Activated T-cell treated with anti-CD3 and anti-CD28 coated beads, Interleukin-2, amount 50 U/mL, for 4 hours (primary cell): ENCODE measurements around the gene TAS2R13. TPM values are rescaled to one million over a fixed set of nuclear protein-coding genes. Genes with fewer than 3 reads are reported as not detected.

Source experiments
- ATAC-seq, 2 donors: fragments of 200-7000 bp; cut with Tn5 transposase; one replicate each; pipeline ENCODE4 v1.10.0; 2021
- DNase-seq: peaks from one replicate; pipeline ENCODE4 v3.0.0-alpha.2; 2020
- H3K27me3 Mint-ChIP-seq: one replicate; pipeline ENCODE4 v1.8.0; 2021; ENCODE audit warnings: low read depth, mixed read lengths
- H3K36me3 Mint-ChIP-seq: one replicate; pipeline ENCODE4 v1.8.0; 2022; ENCODE audit warnings: mixed read lengths; ENCODE audit not compliant: insufficient read depth
- H3K4me1 Mint-ChIP-seq: one replicate; pipeline ENCODE4 v1.8.0; 2021; ENCODE audit warnings: low read depth, mixed read lengths
- H3K4me3 Mint-ChIP-seq: one replicate; pipeline ENCODE4 v1.8.0; 2021; ENCODE audit warnings: mild to moderate bottlenecking, moderate library complexity, mixed read lengths
- H3K9me3 Mint-ChIP-seq: one replicate; pipeline ENCODE4 v1.8.0; 2021; ENCODE audit warnings: mixed read lengths
- total RNA-seq, 3 donors: library from RNA; stranded (reverse); gene quantifications; one replicate each; pipeline ENCODE4 v1.2.1, GENCODE V29; 2021

The TAS2R13 gene
- total RNA-seq, 3 donors from 2014 or later: 0.19 to 0.26 (median 0.23) TPM

- Mint-ChIP-seq H3K9me3 (peaks cover 35% of the 10 kb centered on the region), H3K4me1 (no peaks in the 10 kb centered on the region), H3K27me3 (no peaks in the 10 kb centered on the region), H3K4me3 (no peak overlapping the region), H3K36me3 (peaks cover 25% of the 10 kb centered on the region)
- DNase-seq: no peak
- ATAC-seq: no peak
Measured at GRCh38 chr12:10901427-10901826, 7.9 kb downstream of the TAS2R13 start.

- Mint-ChIP-seq H3K4me3 (no peak overlapping the region), H3K27me3 (no peaks in the 10 kb centered on the region), H3K36me3 (peaks cover 25% of the 10 kb centered on the region), H3K4me1 (no peaks in the 10 kb centered on the region), H3K9me3 (peaks cover 34% of the 10 kb centered on the region)
- no peak for ATAC-seq
- no peak for DNase-seq
Measured at GRCh38 chr12:10900972-10901371, 8.4 kb downstream of the TAS2R13 start.

- Mint-ChIP-seq H3K27me3 (no peaks in the 10 kb centered on the region), H3K4me3 (no peak overlapping the region), H3K4me1 (no peaks in the 10 kb centered on the region), H3K36me3 (peaks cover 25% of the 10 kb centered on the region), H3K9me3 (peaks cover 34% of the 10 kb centered on the region)
- no peak for ATAC-seq
- DNase-seq: no peak
Measured at GRCh38 chr12:10900530-10900929, 8.8 kb downstream of the TAS2R13 start.

- Mint-ChIP-seq H3K27me3 (no peaks in the 10 kb centered on the region), H3K9me3 (peaks cover 3% of the 10 kb centered on the region), H3K4me3 (no peak overlapping the region), H3K4me1 (no peaks in the 10 kb centered on the region), H3K36me3 (peaks cover 25% of the 10 kb centered on the region)
- DNase-seq (no peak), ATAC-seq (no peak)
Measured at GRCh38 chr12:10896854-10897253, 12.5 kb downstream of the TAS2R13 start.

GRCh38 chr12:10891937-10892336 lies 17.4 kb downstream of the TAS2R13 start:
- peaks cover 31% of the 10 kb centered on the region for H3K36me3 Mint-ChIP-seq
- H3K9me3 Mint-ChIP-seq: no peaks in the 10 kb centered on the region
- DNase-seq (no peak), ATAC-seq (no peak)
- H3K27me3 Mint-ChIP-seq: no peaks in the 10 kb centered on the region
- H3K4me1 Mint-ChIP-seq: no peaks in the 10 kb centered on the region
- no peak overlapping the region for H3K4me3 Mint-ChIP-seq

- DNase-seq: no peak
- Mint-ChIP-seq H3K9me3 (no peaks in the 10 kb centered on the region), H3K4me3 (no peak overlapping the region), H3K4me1 (no peaks in the 10 kb centered on the region), H3K27me3 (no peaks in the 10 kb centered on the region), H3K36me3 (peaks cover 27% of the 10 kb centered on the region)
- no peak for ATAC-seq
Measured at GRCh38 chr12:10889226-10889625, 20.1 kb downstream of the TAS2R13 start.

GRCh38 chr12:10884086-10884725 lies 25.2 kb downstream of the TAS2R13 start, which contains the start of gene PRH1:
PRH1 (minus strand) TSS chr12:10884255; CDS start chr12:10884217, 38 bp downstream.
- Mint-ChIP-seq H3K27me3 (no peaks in the 10 kb centered on the region), H3K9me3 (no peaks in the 10 kb centered on the region)

GRCh38 chr12:10873378-10873777 lies 36.0 kb downstream of the TAS2R13 start:
- no peak for ATAC-seq
- Mint-ChIP-seq H3K27me3 (no peaks in the 10 kb centered on the region), H3K4me3 (no peak overlapping the region), H3K4me1 (no peaks in the 10 kb centered on the region), H3K36me3 (peaks cover 46% of the 10 kb centered on the region), H3K9me3 (peaks cover 8% of the 10 kb centered on the region)
- DNase-seq: no peak

More at GRCh38 chr12:10884086-10884725, 25.2 kb downstream of the TAS2R13 start, which contains the start of gene PRH1:
- Mint-ChIP-seq H3K4me1 (no peaks in the 10 kb centered on the region), H3K4me3 (no peak within 1 kb of the TSS), H3K36me3 (peaks cover 27% of the 10 kb centered on the region)
- no peak for DNase-seq
- no peak for ATAC-seq

- Mint-ChIP-seq H3K36me3 (peaks cover 56% of the 10 kb centered on the region), H3K9me3 (peaks cover 16% of the 10 kb centered on the region), H3K27me3 (no peaks in the 10 kb centered on the region), H3K4me1 (no peaks in the 10 kb centered on the region), H3K4me3 (no peak overlapping the region)
- DNase-seq: no peak
- no peak for ATAC-seq
Measured at GRCh38 chr12:10867381-10867780, 42.0 kb downstream of the TAS2R13 start.

- DNase-seq (no peak), ATAC-seq (no peak)
- Mint-ChIP-seq H3K9me3 (peaks cover 45% of the 10 kb centered on the region), H3K4me3 (no peak overlapping the region), H3K4me1 (no peaks in the 10 kb centered on the region), H3K36me3 (peaks cover 71% of the 10 kb centered on the region), H3K27me3 (no peaks in the 10 kb centered on the region)
Measured at GRCh38 chr12:10863512-10864218, 45.7 kb downstream of the TAS2R13 start.

GRCh38 chr12:10861366-10861765 lies 48.0 kb downstream of the TAS2R13 start:
- Mint-ChIP-seq H3K4me1 (no peaks in the 10 kb centered on the region), H3K36me3 (peaks cover 72% of the 10 kb centered on the region), H3K9me3 (peaks cover 57% of the 10 kb centered on the region), H3K27me3 (no peaks in the 10 kb centered on the region), H3K4me3 (no peak overlapping the region)
- no peak for DNase-seq
- no peak for ATAC-seq

Other genes starting within 250 kb of the TAS2R13 start
- gene STYK1, start 235.5 kb downstream of the TAS2R13 start, total RNA-seq: under 1 TPM; 0.25 to 0.33 (median 0.32) TPM
- 100 to 1,000 TPM; 135 to 253 (median 179) TPM for gene YBX3, start 186.2 kb downstream of the TAS2R13 start, total RNA-seq
- not detected for gene TAS2R7, start 106.9 kb downstream of the TAS2R13 start, total RNA-seq
- gene TAS2R8, start 102.3 kb downstream of the TAS2R13 start, total RNA-seq: not detected
- gene TAS2R9, start 99.4 kb downstream of the TAS2R13 start, total RNA-seq: not detected
- under 1 TPM in 2 of 3 donors, not detected in 1; 0.18 to 0.19 TPM for gene TAS2R10, start 83.2 kb downstream of the TAS2R13 start, total RNA-seq
- gene PRR4, start 60.1 kb downstream of the TAS2R13 start, total RNA-seq: 1 to 10 TPM in 1 of 3 donors, under 1 TPM in 2; 0.32 to 1.3 (median 0.91) TPM
- 10 to 100 TPM in 2 of 3 donors, 1 to 10 TPM in 1; 8.6 to 12.5 (median 10.4) TPM for gene PRH1, start 25.3 kb downstream of the TAS2R13 start, total RNA-seq
- under 1 TPM in 1 of 3 donors, not detected in 2; 0.34 TPM for gene PRH2, start 19.7 kb upstream of the TAS2R13 start, total RNA-seq
- 1 to 10 TPM in 2 of 3 donors, under 1 TPM in 1; 0.89 to 1.3 (median 1.0) TPM for gene TAS2R14, start 29.7 kb upstream of the TAS2R13 start, total RNA-seq
- under 1 TPM in 1 of 3 donors, not detected in 2; 0.35 TPM for gene TAS2R50, start 77.3 kb upstream of the TAS2R13 start, total RNA-seq
- gene TAS2R20, start 88.7 kb upstream of the TAS2R13 start, total RNA-seq: under 1 TPM; 0.53 to 0.63 (median 0.61) TPM
- 1 to 10 TPM in 1 of 3 donors, under 1 TPM in 2; 0.87 to 1.1 (median 0.95) TPM for gene TAS2R19, start 113.1 kb upstream of the TAS2R13 start, total RNA-seq
- 1 to 10 TPM in 1 of 3 donors, under 1 TPM in 2; 0.86 to 1.0 (median 0.98) TPM for gene TAS2R31, start 121.8 kb upstream of the TAS2R13 start, total RNA-seq
- under 1 TPM; 0.58 to 0.82 (median 0.66) TPM for gene TAS2R46, start 152.7 kb upstream of the TAS2R13 start, total RNA-seq
- under 1 TPM; 0.63 to 0.79 (median 0.78) TPM for gene TAS2R43, start 182.8 kb upstream of the TAS2R13 start, total RNA-seq
- gene TAS2R30, start 225.1 kb upstream of the TAS2R13 start, total RNA-seq: 1 to 10 TPM in 1 of 3 donors, under 1 TPM in 2; 0.53 to 1.1 (median 0.78) TPM